HepG2 (cell line): ENCODE measurements around the gene AANAT. TPM values are rescaled to one million over a fixed set of nuclear protein-coding genes. Genes with fewer than 3 reads are reported as not detected.

Source experiments
- ARNTL ChIP-seq: sonication (generic); formaldehyde crosslinking; IDR thresholded peaks from 2 replicates; pipeline ENCODE4 v1.4.0; 2020; ENCODE audit warnings: mild to moderate bottlenecking, missing genetic modification reagents
- ATF3 ChIP-seq: sonication (generic); formaldehyde crosslinking; IDR thresholded peaks from 2 replicates; pipeline ENCODE4 v1.4.0; 2020; ENCODE audit warnings: missing genetic modification reagents
- CENPT ChIP-seq: sonication (generic); formaldehyde crosslinking; IDR thresholded peaks from 2 replicates; pipeline ENCODE4 v1.8.0; 2022; ENCODE audit warnings: low read depth, mild to moderate bottlenecking, moderate library complexity, missing genetic modification reagents
- FOXA3 ChIP-seq: IDR thresholded peaks from 2 replicates; pipeline ENCODE4 v1.6.1; 2016; ENCODE audit warnings: missing genetic modification reagents, missing compliant biosample characterization
- GATA4 ChIP-seq: sonication (generic); IDR thresholded peaks from 2 replicates; pipeline ENCODE4 v1.6.1; 2016; ENCODE audit warnings: antibody characterized with exemption, low read depth, borderline replicate concordance
- HNRNPLL ChIP-seq: fragments of 200-400 bp; formaldehyde crosslinking; IDR thresholded peaks from 2 replicates; pipeline ENCODE4 v1.6.1; 2017; ENCODE audit warnings: mild to moderate bottlenecking, low read depth, low read length; ENCODE audit not compliant: poor library complexity, severe bottlenecking
- MLX ChIP-seq: IDR thresholded peaks from 2 replicates; pipeline ENCODE4 v1.6.1; 2016
- PLSCR1 ChIP-seq: sonication (generic); formaldehyde crosslinking; IDR thresholded peaks from 2 replicates; pipeline ENCODE4 v1.5.0; 2020; ENCODE audit warnings: missing genetic modification reagents, mild to moderate bottlenecking, borderline replicate concordance
- POGZ ChIP-seq: sonication (generic); formaldehyde crosslinking; IDR thresholded peaks from 2 replicates; pipeline ENCODE4 v1.4.0; 2020; ENCODE audit warnings: mild to moderate bottlenecking, missing genetic modification reagents
- POLR2A ChIP-seq, 2 experiments: IDR thresholded peaks; 2 replicates each; pipeline ENCODE4 v1.6.1; 2011; ENCODE audit warnings: low read depth in 2 of 2, low read length in 2 of 2, mild to moderate bottlenecking in 1 of 2, moderate library complexity in 1 of 2; ENCODE audit not compliant: insufficient read depth in 1 of 2
- THYN1 ChIP-seq: sonication (generic); formaldehyde crosslinking; IDR thresholded peaks from 2 replicates; pipeline ENCODE4 v1.8.1; 2023; ENCODE audit warnings: low read depth, mild to moderate bottlenecking, moderate library complexity, missing genetic modification reagents, borderline replicate concordance
- ZBTB7A ChIP-seq: sonication (generic); formaldehyde crosslinking; IDR thresholded peaks from 2 replicates; pipeline ENCODE4 v1.8.0; 2022; ENCODE audit warnings: mild to moderate bottlenecking, missing genetic modification reagents
- ZFP36L1 ChIP-seq: sonication (generic); formaldehyde crosslinking; IDR thresholded peaks from 2 replicates; pipeline ENCODE4 v1.8.0; 2022; ENCODE audit warnings: mild to moderate bottlenecking, missing genetic modification reagents, moderate library complexity
- ZFP82 ChIP-seq: sonication (generic); formaldehyde crosslinking; IDR thresholded peaks from 2 replicates; pipeline ENCODE4 v1.5.1; 2020; ENCODE audit warnings: mild to moderate bottlenecking, missing genetic modification reagents, borderline replicate concordance
- ZFP91 ChIP-seq: sonication (generic); formaldehyde crosslinking; IDR thresholded peaks from 2 replicates; pipeline ENCODE4 v1.9.0; 2022; ENCODE audit warnings: missing genetic modification reagents, mild to moderate bottlenecking, borderline replicate concordance
- ZNF224 ChIP-seq: sonication (generic); formaldehyde crosslinking; IDR thresholded peaks from 2 replicates; pipeline ENCODE4 v1.5.0; 2020; ENCODE audit warnings: mild to moderate bottlenecking, missing genetic modification reagents
- ZNF331 ChIP-seq: sonication (generic); formaldehyde crosslinking; IDR thresholded peaks from 2 replicates; pipeline ENCODE4 v1.4.0; 2020; ENCODE audit warnings: missing genetic modification reagents
- ZNF460 ChIP-seq: sonication (generic); formaldehyde crosslinking; IDR thresholded peaks from 2 replicates; pipeline ENCODE4 v1.5.1; 2020; ENCODE audit warnings: missing genetic modification reagents, mild to moderate bottlenecking, borderline replicate concordance
- ZNF513 ChIP-seq: sonication (generic); formaldehyde crosslinking; conservative IDR thresholded peaks from 2 replicates; pipeline ENCODE4 v1.5.0; 2020; ENCODE audit warnings: missing genetic modification reagents
- ZNF790 ChIP-seq: sonication (generic); formaldehyde crosslinking; IDR thresholded peaks from 2 replicates; pipeline ENCODE4 v1.8.0; 2022; ENCODE audit warnings: missing genetic modification reagents, mild to moderate bottlenecking, borderline replicate concordance
- polyA plus RNA-seq, 8 experiments: library from polyadenylated mRNA; depleted of rRNA in 3 of 8; stranded (reverse) in 7 of 8; unstranded in 1 of 8; fragments of >200 nt; fragmentation: Illumina TruSeq in 4 of 8; extraction: Trizol in 4 of 8; gene quantifications; 2 replicates each; pipeline versions ENCODE4 v1.2.1 to v1.2.3, GENCODE V29; 2011 to 2016; ENCODE audit warnings: low read depth in 4 of 8, missing spikeins in 1 of 8, mixed read lengths in 1 of 8; ENCODE audit not compliant: insufficient read depth in 1 of 8
- total RNA-seq, 5 experiments: library from RNA; depleted of rRNA; stranded (reverse); fragments of >200 nt; fragmentation: Illumina TruSeq; extraction: Trizol; gene quantifications; 2 replicates each; pipeline ENCODE4 v1.2.3, GENCODE V29; 2016; ENCODE audit warnings: low read depth in 1 of 5
- TF ChIP-seq, protein P1 (sequence below): sonication (generic); formaldehyde crosslinking; IDR thresholded peaks from 2 replicates; pipeline ENCODE4 v1.5.0; 2020; ENCODE audit warnings: mild to moderate bottlenecking, missing genetic modification reagents, moderate library complexity

AANAT gene
- total and polyA plus RNA-seq, 2 of the 13 experiments (the other 11 are each of a cell fraction or from before 2014, with no cell fraction given), result 0.07 TPM; not detected in 1

GRCh38 chr17:76452660-76453430, 14.6 kb upstream of the AANAT start, which contains the start of gene UBE2O (continued):
- TF ChIP-seq ZFP91 (CRISPR knock-in tag) (no peak), POGZ (CRISPR knock-in tag) (0 out of 2 replicates have a peak, but pooled peaks have one; percentile 25), CENPT (CRISPR knock-in tag) (peak; percentile 83; the same call in 1 of the 2 replicates), MLX (CRISPR knock-in tag) (no peak), ZNF790 (peak; percentile 55; the same call in 1 of the 2 replicates), THYN1 (CRISPR knock-in tag) (no peak), ZBTB7A (CRISPR knock-in tag) (peak; percentile 56; the same call in 1 of the 2 replicates), GATA4 (0 out of 2 replicates have a peak, but pooled peaks have one; percentile 25), ZFP36L1 (CRISPR knock-in tag) (peak; percentile 31; the same call in 1 of the 2 replicates), FOXA3 (CRISPR knock-in tag) (peak; percentile 10; the same call in 1 of the 2 replicates), ZFP82 (CRISPR knock-in tag) (peak; percentile 24; the same call in 1 of the 2 replicates), ZNF224 (no peak), HNRNPLL (peak; percentile 74), ZNF513 (CRISPR knock-in tag) (no peak), POLR2A (IDR thresholded peaks at IDR 0.05; ENCODE audit: insufficient read depth in 1 of 2, low read depth in 2 of 2, low read length in 2 of 2) (peak in 1 of 2 experiments; percentile 90; a peak in 2 of 4 replicates), ZNF331 (CRISPR knock-in tag) (peak; percentile 11; the same call in 1 of the 2 replicates), ATF3 (CRISPR knock-in tag) (no peak; the same call in 1 of the 2 replicates), PLSCR1 (CRISPR knock-in tag) (no peak), ARNTL (CRISPR knock-in tag) (peak; percentile 20; the same call in 1 of the 2 replicates), ZNF460 (no peak)
- TF ChIP-seq, protein P1, sequence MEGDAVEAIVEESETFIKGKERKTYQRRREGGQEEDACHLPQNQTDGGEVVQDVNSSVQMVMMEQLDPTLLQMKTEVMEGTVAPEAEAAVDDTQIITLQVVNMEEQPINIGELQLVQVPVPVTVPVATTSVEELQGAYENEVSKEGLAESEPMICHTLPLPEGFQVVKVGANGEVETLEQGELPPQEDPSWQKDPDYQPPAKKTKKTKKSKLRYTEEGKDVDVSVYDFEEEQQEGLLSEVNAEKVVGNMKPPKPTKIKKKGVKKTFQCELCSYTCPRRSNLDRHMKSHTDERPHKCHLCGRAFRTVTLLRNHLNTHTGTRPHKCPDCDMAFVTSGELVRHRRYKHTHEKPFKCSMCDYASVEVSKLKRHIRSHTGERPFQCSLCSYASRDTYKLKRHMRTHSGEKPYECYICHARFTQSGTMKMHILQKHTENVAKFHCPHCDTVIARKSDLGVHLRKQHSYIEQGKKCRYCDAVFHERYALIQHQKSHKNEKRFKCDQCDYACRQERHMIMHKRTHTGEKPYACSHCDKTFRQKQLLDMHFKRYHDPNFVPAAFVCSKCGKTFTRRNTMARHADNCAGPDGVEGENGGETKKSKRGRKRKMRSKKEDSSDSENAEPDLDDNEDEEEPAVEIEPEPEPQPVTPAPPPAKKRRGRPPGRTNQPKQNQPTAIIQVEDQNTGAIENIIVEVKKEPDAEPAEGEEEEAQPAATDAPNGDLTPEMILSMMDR, result peak; percentile 87
